ENCODE data around the gene NEURL1B.

DNA sequence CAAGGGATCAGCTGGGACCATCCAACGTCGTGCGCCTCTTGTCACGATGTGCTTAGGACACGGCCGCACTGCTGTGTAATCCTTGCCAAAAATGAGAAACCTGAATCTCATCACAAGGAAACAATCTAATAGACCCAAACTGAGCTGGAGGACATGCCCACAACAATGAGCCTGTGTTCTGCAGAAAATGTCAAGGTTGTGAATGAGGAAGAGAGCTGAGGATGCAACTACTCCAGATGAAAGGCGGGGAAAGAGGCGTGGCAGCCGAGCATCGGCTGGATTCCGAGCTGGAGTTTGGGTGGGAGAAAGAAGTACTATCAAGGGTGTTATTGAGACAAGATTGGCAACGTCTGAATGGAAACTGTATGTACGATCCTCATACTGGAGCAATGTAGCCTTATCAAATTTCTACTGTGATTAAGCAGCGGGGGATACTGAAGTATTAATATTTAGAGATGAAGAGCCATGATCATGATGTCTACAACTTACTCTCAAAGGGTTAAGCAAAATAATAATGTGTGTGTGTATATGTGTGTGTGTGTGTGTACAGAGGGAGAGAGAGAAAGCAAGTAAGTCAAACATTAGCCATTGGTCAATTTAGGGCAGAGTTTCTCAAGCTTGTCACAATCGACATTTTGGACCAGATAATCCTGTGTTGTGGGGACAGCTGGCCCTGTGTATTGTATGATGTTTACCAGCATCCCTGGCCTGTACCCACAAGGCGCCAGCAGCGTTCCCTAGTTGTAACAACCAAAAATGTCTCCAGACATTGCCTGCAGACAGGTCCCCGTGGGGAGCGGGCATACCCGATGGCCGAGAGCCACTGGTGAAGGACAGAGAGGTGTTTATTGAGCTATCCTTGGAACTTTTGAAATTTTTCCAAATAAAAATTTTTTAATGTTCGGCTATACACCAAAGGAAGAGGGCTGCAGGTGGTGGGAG, 83.5 kb downstream of the NEURL1B start:
- TF ChIP-seq, protein P1, sequence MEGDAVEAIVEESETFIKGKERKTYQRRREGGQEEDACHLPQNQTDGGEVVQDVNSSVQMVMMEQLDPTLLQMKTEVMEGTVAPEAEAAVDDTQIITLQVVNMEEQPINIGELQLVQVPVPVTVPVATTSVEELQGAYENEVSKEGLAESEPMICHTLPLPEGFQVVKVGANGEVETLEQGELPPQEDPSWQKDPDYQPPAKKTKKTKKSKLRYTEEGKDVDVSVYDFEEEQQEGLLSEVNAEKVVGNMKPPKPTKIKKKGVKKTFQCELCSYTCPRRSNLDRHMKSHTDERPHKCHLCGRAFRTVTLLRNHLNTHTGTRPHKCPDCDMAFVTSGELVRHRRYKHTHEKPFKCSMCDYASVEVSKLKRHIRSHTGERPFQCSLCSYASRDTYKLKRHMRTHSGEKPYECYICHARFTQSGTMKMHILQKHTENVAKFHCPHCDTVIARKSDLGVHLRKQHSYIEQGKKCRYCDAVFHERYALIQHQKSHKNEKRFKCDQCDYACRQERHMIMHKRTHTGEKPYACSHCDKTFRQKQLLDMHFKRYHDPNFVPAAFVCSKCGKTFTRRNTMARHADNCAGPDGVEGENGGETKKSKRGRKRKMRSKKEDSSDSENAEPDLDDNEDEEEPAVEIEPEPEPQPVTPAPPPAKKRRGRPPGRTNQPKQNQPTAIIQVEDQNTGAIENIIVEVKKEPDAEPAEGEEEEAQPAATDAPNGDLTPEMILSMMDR (IDR thresholded peaks at IDR 0.05 in 8 of 11, conservative IDR thresholded peaks at IDR 0.05 in 3 of 11), result no peak
- no peak for TF ChIP-seq POLR2A (IDR thresholded peaks at IDR 0.05)

Data from spleen (tissue), 7 donors.